Measurements from ENCODE around the gene TMEM121.
A peak's percentile ranks its signal among the peaks of the same experiment; 100 is the strongest.

Gene TMEM121

DNA sequence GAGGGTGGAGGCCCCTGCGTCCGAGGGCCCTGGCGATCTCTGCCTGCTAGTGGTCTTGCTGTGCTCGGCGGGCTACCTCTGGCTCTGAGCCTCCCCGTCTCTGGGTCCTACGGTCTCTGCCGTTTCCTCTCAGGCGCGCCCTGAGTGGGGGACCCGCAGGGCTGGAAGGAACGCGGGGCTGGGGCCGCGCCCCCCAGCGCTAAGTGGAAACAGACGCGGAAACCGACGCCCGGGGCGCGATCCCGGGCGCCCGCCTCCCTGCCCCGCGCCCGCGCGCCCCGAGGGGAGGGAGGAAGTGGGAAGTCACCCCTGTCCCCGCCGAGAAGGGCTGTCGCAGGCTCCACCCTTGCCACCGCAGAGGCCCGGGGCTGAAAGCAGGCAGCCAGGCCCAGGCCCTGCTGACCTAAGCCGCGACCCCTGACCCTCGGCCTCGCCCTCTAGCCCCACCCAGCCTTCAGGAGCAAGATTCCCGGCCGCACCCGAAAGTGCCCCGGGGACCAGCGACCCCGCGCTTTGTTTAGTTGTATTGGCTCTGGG, 38.9 kb upstream of the TMEM121 start:
- DNase-seq, result no peak

DNA sequence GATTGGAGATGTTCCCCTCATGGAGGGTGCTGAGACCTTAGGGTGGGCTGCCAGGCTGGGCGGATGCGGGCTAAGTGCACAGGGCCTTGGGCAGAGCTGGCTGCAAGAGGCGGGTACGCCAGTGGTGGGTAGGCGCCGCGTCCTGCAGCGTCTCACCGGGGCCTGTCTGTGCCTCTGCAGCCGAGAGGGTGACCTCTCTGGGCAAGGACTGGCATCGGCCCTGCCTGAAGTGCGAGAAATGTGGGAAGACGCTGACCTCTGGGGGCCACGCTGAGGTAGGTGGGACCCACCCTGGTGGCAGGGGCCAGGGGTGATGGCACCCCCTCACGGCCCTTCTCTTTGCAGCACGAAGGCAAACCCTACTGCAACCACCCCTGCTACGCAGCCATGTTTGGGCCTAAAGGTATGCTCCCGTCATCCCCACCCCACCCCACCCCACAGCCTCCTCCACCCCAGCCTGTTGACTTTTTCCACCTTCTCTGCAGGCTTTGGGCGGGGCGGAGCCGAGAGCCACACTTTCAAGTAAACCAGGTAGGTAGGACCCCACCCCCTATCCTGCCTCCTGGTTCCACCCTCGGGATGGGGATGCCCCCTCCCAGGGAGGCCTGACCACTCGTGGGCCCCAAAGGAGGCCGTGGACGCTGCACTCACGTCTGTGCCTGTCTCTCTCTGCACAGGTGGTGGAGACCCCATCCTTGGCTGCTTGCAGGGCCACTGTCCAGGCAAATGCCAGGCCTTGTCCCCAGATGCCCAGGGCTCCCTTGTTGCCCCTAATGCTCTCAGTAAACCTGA, 38.2 kb upstream of the TMEM121 start:
- no peak for DNase-seq

DNA sequence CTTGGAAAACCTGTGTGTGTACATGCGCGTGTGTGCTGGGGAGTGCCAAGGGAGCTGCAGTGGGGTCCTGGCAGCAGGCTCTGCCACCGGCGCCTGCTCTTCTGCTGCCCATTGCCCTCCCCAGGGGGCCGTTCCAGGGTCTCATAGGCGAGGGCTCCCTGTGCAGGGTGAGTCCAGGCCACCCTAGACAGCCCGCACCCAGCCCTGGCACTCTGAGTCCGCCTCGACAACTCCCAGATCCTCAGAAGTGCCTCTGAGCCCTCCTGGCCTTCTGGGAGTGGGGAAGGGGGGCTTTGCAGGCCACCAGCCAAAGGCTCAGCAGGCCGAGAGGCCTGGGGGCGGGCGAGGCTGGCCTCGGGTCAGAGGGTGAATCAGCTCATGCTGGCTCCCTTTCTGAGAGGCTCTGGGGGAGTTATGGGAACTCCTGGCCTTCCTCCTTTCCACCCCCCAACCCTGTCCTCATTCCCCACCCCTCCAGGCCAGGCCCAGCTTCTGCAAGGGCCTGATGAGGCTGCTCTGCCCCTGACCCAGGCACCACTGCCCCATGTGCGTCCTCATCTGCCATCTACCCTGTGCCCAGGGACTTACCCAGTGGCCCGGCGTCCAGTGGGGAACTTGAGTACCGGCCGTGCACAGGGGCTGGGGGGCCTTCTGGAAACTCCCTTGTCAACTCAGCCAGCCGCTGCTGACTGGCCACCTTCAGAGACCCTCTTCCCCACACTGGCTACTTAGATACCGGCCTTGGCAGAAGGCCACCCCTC, 37.4 kb upstream of the TMEM121 start:
- DNase-seq, result no peak

DNA sequence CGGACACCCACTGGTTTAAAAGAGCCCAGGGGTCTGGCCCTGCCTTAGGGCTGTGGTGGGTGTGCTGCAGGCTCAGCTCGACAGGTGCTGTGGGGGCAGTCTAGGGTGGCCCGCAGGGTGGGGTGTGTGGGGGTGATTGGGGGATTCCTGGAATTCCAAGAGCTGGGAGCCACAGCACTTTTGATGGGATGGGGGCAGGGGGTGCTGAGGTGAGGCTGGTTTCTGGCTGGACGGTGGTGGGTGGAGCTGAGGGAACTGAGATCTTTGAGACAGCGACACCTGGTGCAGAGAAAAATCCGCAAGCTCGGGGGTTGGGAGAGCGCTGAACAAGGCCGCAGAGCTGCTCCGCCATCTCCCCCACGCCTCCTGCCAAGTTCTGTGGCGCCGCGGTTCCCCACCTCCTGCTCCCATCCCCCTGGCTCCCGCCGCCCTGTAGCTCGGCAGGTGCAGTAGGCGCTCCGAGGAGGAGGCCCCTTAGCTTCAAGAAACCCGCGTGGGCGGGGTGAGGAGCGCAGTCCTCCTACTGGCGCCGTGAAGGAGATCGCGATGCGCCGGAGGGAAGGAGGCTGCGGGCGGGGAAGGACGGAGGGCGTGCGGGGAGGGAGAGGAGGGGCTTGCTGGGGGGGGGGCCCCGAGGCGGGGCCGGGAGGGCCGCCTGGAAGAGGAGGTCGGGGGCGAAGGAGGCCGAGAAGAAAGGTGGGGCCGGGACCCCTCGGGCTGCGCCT, 36.7 kb upstream of the TMEM121 start:
- peak; percentile 94 for DNase-seq

DNA sequence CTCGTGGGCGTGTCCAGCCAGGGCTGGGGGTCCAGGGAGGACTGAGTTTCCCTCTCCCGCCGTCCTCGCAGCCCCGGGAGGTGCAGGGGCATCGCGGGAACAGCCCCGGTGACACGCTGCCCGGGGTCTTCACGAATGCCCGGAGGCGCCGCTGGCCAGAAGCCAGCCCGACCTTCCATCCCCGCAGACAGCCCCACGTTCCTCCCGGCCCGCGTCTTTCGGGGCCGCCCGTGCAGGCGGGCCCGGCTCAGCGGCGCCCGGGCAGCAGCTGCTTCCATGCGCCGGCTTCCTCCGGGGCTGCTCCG, 36.2 kb upstream of the TMEM121 start:
- peak; percentile 68 for DNase-seq

DNA sequence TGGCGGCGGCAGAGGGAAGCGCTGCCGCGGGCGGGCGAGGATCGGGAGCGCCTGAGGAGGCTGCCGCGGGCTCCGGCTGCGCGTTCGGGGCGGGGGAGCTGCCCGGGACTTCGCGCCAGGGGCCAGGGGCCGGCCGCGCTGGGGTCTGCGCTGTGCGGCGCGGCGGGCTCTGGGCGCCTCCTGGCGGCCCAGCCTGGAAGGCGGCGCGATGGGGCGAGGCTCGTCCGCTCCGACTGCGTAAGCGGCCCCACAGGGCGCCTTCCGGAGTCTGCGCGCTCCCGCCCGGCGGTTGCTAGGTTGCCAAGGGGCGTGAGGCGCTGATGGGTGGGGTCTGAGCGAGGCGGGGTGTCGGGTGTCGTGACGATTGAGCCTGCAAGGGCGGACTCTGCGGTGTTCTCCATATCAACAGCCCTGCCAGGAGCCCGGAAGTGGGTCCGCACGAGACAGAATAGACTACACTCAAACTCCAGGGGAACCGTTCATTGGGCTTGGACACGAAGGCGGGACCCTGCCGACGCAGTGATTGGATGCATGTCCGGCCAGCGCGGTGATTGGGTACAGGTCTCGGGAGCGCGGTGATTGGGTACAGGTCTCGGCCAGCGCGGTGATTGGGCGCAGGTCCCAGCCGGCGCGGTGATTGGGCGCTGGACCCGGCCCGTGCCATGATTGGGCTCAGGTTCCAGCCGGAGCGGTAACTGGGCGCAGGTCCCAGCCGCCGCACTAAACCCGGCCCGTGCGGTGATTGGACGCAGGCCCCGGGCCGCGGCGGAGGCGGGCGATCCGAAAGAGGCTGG, 35.6 kb upstream of the TMEM121 start, which contains the start of gene TEDC1:
TSS of gene TEDC1 (plus strand) at position 675 of the 794 bp plus-strand sequence. CDS start 130 bp downstream, outside the sequence.
- peak; percentile 100 for DNase-seq

DNA sequence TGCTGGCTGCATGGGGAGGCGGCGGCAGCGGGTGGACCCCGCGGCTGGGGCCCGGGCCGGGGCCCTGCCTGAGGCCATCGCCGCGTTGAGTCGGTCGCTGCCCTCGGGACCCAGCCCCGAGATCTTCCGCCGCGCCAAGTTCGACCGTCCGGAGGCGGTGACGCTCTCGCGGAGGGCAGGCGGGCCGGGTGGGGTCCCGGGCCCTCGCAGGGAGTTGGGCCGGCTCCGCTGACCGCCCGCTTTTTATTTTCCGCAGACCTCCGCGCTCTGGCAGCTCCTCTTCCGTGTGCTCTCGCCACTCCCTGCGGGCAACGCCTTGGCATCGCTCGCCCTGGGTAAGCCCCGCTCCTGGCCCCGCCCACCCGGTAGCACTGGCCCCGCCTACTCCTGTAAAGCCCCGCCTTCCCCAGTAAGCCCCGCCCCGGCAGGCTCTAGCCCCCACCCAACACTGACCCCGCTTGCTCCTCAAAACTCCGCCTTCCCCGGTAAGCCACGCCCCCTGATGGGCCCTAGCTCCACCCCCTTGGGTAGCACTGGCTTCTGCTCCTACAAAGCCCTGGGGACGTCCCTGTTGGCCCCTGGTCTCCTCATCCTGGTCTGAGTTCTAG, 34.9 kb upstream of the TMEM121 start:
- DNase-seq, result peak; percentile 56

DNA sequence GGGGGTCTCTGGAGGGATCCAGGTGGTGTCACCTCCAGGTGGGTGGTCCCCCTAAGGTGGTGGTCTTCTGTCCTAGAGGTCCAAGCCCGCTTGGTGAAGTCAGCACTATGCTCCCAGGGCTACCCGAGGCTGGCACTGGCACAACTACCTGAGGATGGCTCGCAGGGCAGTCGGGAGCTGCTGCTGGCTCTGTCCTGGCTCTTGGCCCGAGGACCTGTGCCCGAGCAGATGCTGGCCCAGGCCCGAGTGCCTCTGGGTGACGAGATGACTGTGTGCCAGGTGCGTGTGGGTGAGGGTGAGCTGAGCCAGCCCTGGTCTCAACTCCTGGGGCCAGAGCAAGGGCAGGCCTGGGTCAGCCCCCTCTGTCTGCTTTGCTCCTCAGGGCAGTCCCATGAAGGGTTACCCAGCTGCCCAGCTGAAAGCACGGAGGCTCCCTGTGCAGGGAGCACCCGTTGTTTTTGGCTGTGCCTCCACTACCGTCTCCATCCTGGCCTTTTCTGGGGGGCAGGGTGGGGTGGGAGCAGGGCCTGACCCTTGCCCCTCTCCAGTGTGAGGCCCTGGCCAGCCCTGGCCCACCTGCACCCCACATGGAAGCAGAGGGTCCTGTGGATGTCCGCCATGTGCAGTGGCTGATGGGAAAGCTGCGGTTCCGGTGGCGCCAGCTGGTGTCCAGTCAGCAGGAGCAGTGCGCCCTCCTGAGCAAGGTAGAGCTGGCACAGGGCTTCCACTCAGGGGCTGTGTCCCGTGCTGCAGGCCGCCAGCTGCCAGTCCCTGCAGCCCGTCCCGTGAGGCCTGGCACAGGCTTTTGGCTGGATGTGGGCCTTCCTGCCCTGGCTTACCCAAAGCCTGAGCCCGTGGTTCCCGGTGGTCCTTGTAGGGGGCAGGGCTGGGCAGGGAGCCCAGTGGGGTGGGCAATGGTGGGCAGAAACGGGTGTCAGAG, 34.1 kb upstream of the TMEM121 start:
- no peak for DNase-seq

DNA sequence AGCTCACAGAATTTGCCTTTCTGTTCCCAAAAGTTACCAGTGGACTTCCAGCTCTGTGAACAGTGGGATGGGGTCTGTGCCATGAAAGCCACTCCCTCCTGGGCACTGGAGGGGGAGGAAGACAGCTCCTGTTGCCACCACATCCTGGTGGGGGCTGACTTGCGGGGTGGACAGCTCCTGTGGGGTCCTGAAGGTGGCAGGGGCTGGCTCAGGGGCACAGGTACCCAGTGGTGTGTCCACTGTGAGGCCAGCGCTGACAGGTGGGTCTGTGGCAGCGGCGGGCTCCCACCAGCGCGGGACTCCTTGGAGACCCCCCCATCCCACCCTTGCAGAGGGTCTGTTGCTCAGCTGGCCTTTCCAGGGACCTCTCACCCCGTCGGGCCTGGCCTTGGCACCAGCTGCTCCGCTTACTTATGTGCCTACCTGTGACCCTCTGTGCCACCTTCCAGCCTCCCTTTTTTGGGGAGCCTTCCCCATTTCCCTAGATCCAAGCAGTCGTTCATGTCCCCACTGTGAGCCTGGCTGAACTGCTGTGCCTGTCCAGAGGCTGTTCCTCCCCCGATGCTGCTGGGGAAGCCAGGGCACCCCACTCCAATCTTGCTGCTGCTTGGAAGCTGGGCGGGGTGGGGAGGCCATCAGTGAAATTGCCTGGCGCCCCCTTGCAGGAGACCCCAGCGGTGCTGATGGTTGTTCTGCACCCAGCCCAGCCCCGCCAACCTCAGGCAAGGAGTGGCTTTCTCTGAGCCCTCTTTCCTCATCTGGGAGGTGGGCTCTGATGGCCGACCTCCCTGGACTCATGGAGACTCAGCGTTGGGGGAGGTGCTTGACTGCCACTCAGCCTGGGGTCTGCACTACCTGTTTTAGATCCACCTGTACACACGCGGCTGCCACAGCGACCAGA, 33.2 kb upstream of the TMEM121 start:
- DNase-seq, result no peak

DNA sequence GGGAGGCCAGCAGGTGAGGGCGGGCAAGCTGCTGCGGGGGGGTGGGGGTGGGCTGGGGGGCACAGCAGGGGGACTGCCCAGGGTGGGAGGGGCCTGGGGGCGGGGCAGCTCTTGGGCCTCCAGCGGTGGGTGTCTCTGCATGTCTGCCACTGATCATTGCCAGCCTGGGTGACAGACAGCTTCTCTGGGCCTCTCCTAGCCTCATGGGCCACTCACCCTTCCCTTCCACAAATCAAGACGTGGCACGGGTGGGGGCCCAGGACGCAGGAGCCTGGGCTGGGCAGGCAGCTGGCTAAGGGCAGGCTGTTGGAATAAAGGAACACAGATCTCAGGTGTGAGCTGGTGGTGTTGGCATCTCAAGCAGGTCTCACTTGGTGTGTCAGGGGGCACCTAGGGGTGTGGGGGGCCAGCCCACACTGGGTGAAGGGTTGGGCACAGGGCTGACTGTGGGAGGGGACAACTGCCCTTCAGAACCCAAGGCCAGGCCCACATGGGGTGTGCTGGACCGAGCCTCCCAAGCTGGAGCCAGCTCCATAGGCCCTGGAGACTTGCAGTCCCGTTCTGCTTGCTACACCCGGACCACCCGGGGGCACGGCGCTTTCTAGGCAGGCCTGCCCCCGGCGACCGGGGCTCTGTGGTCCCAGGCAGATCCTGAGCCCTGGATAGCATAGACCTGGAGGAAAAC, 32.3 kb upstream of the TMEM121 start:
- DNase-seq, result no peak

DNA sequence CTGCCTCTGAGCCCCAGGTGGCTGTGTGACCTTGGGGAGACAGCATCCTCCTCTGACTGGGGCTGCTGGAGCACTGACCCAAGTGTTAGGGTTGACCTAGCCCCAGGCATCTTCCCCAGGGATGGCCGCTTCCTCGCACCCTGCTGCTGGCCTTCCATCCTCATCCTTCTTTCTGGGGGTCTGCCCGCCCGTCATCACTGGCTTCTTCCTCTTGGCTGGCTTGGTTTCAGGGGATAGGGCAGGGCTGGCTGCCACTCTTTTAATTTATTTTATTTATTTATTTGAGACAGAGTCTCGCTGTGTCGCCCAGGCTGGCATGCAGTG, 31.8 kb upstream of the TMEM121 start:
- no peak for DNase-seq

DNA sequence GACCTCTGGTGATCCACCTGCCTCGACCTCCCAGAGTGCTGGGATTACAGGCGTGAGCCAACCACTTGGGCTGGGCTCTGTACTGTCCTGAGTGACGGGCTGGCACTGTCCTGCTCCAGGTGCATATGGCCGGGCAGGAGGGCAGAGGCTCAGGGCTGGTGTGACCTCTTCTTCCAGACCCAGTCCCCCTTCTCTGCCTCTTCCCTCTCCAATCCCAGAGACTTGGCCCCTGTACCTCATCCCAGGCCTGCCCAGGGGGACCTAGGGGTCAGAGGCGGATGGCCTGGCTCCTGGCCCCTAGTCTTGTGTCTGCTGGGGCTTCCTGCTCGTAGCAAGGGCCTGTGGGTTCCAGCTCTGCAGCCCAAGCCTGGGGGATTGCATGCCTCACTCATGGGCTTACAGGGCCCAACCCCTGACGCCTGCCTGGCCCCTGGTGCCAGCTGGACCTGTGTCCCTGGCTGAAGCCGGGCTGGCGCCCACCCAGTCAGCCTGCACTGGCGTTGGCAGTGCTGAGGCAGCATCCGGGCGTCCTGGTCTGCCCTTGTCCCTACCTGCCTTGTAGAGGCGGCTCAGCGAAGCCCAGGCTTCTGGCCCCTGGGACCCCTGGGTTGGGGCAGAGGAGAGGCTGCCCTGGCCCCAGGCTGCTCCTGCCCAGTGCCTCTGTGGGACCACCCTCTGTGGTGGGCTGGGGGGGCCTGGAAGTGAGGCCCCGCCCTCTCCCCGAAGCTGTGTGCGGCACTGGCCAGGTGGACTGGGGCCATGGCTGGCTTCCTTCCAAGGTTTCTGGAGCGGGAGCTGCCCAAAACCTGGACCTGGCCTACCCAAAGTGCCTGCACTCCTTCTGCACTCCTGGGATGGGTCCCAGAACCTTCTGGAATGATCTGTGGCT, 31.0 kb upstream of the TMEM121 start:
- no peak for DNase-seq

DNA sequence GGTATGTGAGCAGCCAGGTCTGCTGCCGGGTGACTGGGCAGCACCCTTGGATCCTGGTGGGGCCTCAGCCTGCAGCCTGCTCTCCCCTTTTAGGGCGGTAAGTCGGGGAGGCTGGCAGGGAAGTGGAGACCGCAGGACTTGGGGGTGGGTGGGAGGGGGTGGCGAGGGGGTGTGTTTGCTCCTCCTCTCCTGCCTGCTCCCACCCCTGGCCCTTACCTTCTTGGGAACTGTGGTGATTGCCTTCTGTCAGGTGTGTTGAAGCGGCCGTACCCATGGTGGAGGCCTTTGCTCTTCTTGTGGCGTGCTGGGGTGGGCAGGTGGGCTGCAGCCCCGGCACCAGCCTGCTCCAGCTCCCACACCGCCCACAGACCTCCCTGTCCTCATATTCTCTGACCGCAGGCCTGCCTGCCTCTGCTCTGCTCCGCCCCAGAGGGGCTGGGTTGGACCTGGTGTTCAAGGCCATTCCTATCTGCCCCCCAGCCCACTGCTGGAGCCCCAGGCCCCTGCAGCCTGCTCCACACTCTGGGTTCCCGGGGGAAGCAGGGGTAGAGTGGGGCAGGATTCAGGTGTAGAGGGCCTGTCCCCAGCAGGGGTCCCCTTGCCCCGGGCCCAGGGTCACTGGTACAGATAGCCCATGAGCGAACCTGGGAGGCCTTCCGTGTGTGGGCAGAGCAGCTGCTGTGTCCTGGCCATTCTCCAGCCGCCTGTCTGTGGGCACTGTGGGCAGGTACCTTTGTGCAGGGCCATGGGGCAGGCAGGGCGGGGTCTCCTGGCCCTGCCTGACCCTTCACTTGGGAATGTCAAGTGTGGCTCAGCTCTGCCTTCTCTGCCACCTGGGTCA, 30.2 kb upstream of the TMEM121 start:
- DNase-seq, result no peak

DNA sequence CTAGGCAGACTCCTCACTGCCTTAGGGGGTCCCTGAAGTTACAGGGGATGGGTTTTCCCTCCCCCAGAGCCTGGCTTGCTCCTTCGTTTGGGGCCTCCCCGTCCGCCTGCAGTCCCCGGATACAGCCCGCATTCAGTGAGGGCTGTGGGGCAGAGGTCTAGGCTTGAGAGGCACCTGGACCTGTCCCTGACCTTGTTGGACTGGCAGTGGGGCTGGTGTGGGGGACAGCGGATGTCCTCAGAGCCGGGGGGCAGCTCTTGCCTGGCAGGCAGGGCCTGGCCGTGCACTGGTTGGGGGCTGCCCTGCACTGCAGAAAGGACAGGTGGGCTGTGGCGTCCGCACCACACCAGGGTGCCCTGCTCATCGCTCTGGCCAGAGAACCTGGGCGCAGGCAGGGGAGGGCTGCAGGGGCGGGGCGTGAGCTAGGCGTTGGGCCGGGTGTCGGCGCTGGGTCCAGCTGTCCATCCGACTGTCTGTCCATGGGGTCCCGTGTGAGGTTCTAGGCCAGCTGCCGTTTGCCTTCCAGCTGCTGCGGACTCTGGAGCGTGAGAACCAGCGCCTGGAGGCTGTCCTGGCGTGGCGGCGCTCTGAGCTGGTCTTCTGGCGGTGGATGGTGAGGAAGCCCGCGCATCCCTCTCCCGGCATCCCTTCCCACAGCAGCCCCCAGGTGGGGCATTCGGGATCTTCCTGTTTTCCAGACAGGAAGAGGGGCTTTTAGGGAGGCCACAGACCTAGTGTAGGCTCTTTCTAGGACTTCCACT, 29.4 kb upstream of the TMEM121 start:
- DNase-seq, result no peak

DNA sequence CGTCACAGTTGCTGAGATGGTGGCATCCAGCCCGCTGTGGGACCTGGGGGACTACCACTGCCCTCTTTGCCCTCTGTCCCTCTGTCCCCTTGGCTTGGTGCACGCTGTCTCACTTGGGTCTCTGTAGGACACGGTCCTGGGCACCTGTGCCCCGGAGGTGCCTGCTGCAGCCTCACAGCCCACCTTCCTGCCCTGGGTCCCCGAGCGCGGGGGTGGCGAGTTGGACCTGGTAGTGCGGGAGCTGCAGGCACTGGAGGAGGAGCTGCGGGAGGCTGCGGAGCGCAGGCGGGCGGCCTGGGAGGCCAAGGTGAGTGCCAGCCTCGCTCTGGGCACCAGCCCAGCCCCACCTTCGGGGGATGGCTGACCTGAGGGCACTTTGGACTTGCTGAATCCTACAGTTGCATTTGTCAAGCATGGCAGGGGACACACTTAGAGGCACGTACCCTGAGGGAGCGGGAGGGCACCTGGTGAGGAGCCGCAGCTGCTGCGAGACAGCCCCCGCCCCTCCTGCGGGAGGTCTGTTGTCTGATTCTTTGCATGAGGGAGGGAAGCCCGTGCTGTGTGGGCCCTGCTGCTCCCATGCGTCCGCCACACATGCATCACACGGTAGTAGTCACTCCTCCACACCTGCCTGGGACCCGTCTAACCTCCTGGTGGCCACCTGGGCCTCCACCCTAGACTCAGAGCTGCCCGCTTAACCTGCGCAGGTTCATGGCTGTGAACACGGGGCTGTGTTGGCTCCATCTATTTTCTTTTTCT, 28.5 kb upstream of the TMEM121 start:
- peak; percentile 23 for DNase-seq
